OCI-LY3 (cell line): ENCODE results near the gene ADCY7.

ENCODE experiments used
- H2AFZ ChIP-seq: fragments of 200-600, 300-600 bp; shearing (Covaris generic); 2 replicates; pipeline ENCODE4 v1.6.0; 2014; ENCODE audit warnings: antibody characterized with exemption, low read depth, low read length
- H3K27ac ChIP-seq: fragments of 200-600, 300-600 bp; sonication (generic); 2 replicates; pipeline ENCODE4 v1.5.1; 2014; ENCODE audit warnings: mild to moderate bottlenecking, low read length, moderate library complexity, mixed read lengths
- H3K27me3 ChIP-seq: fragments of 200-600, 300-600 bp; sonication (generic); 2 replicates; pipeline ENCODE4 v1.6.1; 2014; ENCODE audit warnings: low read depth, low read length, mixed read lengths
- H3K36me3 ChIP-seq: fragments of 200-600, 300-600 bp; sonication (generic); replicated peaks from 2 replicates; pipeline ENCODE3; 2014; ENCODE audit warnings: low read depth, low read length, mixed read lengths
- H3K4me1 ChIP-seq: fragments of 300-600, 200-600 bp; sonication (generic); 2 replicates; pipeline ENCODE4 v1.6.1; 2014; ENCODE audit warnings: low read length, mixed read lengths
- H3K4me2 ChIP-seq: fragments of 200-600, 300-600 bp; sonication (generic); 2 replicates; pipeline ENCODE4 v1.6.1; 2014; ENCODE audit warnings: low read length, mixed read lengths
- H3K4me3 ChIP-seq: fragments of 300-600, 200-600 bp; sonication (generic); 2 replicates; pipeline ENCODE4 v1.5.1; 2014; ENCODE audit warnings: antibody characterized with exemption, mild to moderate bottlenecking, low read length, moderate library complexity
- H3K79me2 ChIP-seq: fragments of 300-600, 200-600 bp; shearing (Covaris generic); 2 replicates; pipeline ENCODE4 v1.6.1; 2014; ENCODE audit warnings: mild to moderate bottlenecking, low read length, mixed read lengths
- H3K9ac ChIP-seq: fragments of 300-600, 200-600 bp; shearing (Covaris generic); 2 replicates; pipeline ENCODE4 v1.6.0; 2014; ENCODE audit warnings: mild to moderate bottlenecking, low read length, moderate library complexity
- H3K9me3 ChIP-seq: fragments of 200-600, 300-600 bp; shearing (Covaris generic); 2 replicates; pipeline ENCODE4 v1.6.1; 2014; ENCODE audit warnings: low read length, mixed read lengths; ENCODE audit not compliant: insufficient read depth
- H4K20me1 ChIP-seq: fragments of 200-600, 300-600 bp; sonication (generic); 2 replicates; pipeline ENCODE4 v1.6.1; 2016; ENCODE audit warnings: low read length, mixed read lengths; ENCODE audit not compliant: insufficient read depth
- EZH2phosphoT487 ChIP-seq: fragments of 200-600 bp; shearing (Covaris generic); IDR thresholded peaks from 2 replicates; pipeline ENCODE4 v1.6.1; 2018; ENCODE audit warnings: antibody characterized with exemption, mixed run types, low read depth
- TF ChIP-seq, protein P1 (sequence below): fragments of 200-600, 300-600 bp; sonication (generic); IDR thresholded peaks from 2 replicates; pipeline ENCODE4 v1.5.1; 2014; ENCODE audit warnings: antibody characterized with exemption, low read length, low read depth

ADCY7 gene

GRCh38 chr16:50255538-50255937 is 10.8 kb upstream of the ADCY7 start:
- H2AFZ ChIP-seq = no peak overlapping the region
- no peak for TF ChIP-seq EZH2phosphoT487
- TF ChIP-seq, protein P1, sequence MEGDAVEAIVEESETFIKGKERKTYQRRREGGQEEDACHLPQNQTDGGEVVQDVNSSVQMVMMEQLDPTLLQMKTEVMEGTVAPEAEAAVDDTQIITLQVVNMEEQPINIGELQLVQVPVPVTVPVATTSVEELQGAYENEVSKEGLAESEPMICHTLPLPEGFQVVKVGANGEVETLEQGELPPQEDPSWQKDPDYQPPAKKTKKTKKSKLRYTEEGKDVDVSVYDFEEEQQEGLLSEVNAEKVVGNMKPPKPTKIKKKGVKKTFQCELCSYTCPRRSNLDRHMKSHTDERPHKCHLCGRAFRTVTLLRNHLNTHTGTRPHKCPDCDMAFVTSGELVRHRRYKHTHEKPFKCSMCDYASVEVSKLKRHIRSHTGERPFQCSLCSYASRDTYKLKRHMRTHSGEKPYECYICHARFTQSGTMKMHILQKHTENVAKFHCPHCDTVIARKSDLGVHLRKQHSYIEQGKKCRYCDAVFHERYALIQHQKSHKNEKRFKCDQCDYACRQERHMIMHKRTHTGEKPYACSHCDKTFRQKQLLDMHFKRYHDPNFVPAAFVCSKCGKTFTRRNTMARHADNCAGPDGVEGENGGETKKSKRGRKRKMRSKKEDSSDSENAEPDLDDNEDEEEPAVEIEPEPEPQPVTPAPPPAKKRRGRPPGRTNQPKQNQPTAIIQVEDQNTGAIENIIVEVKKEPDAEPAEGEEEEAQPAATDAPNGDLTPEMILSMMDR = no peak
- no peaks in the 10 kb centered on the region for H3K36me3 ChIP-seq
- no peak overlapping the region for H3K27ac ChIP-seq
- peaks cover 5% of the 10 kb centered on the region; the same call in 1 of the 2 replicates for H3K4me1 ChIP-seq
- no peak overlapping the region for H3K4me2 ChIP-seq
- no peaks in the 10 kb centered on the region for H3K9me3 ChIP-seq
- H3K9ac ChIP-seq = no peak overlapping the region
- H4K20me1 ChIP-seq = no peaks in the 10 kb centered on the region
- H3K79me2 ChIP-seq = no peaks in the 10 kb centered on the region
- H3K27me3 ChIP-seq = no peaks in the 10 kb centered on the region
- H3K4me3 ChIP-seq = no peak overlapping the region

- H3K4me2 ChIP-seq = no peak overlapping the region
- no peak overlapping the region for H3K9ac ChIP-seq
- H4K20me1 ChIP-seq = no peaks in the 10 kb centered on the region
- no peaks in the 10 kb centered on the region for H3K9me3 ChIP-seq
- no peak overlapping the region for H3K4me3 ChIP-seq
- H3K36me3 ChIP-seq = no peaks in the 10 kb centered on the region
- TF ChIP-seq, protein P1 = no peak
- no peak for TF ChIP-seq EZH2phosphoT487
- H3K79me2 ChIP-seq = no peaks in the 10 kb centered on the region
- no peaks in the 10 kb centered on the region for H3K27me3 ChIP-seq
- H2AFZ ChIP-seq = no peak overlapping the region
- no peaks in the 10 kb centered on the region; the same call in 1 of the 2 replicates for H3K4me1 ChIP-seq
- H3K27ac ChIP-seq = no peak overlapping the region
These were observed 9.7 kb upstream of the ADCY7 start for GRCh38 chr16:50256604-50257003.

- no peaks in the 10 kb centered on the region for H4K20me1 ChIP-seq
- TF ChIP-seq, protein P1 = no peak
- TF ChIP-seq EZH2phosphoT487 = no peak
- no peaks in the 10 kb centered on the region for H3K27me3 ChIP-seq
- H3K27ac ChIP-seq = no peak overlapping the region
- no peak overlapping the region for H3K9ac ChIP-seq
- H3K4me1 ChIP-seq = no peaks in the 10 kb centered on the region
- H2AFZ ChIP-seq = no peak overlapping the region
- no peaks in the 10 kb centered on the region for H3K9me3 ChIP-seq
- H3K4me2 ChIP-seq = no peak overlapping the region
- H3K36me3 ChIP-seq = no peaks in the 10 kb centered on the region
- no peak overlapping the region for H3K4me3 ChIP-seq
- no peaks in the 10 kb centered on the region for H3K79me2 ChIP-seq
These were observed 8.5 kb upstream of the ADCY7 start for GRCh38 chr16:50257876-50258275.

DNA sequence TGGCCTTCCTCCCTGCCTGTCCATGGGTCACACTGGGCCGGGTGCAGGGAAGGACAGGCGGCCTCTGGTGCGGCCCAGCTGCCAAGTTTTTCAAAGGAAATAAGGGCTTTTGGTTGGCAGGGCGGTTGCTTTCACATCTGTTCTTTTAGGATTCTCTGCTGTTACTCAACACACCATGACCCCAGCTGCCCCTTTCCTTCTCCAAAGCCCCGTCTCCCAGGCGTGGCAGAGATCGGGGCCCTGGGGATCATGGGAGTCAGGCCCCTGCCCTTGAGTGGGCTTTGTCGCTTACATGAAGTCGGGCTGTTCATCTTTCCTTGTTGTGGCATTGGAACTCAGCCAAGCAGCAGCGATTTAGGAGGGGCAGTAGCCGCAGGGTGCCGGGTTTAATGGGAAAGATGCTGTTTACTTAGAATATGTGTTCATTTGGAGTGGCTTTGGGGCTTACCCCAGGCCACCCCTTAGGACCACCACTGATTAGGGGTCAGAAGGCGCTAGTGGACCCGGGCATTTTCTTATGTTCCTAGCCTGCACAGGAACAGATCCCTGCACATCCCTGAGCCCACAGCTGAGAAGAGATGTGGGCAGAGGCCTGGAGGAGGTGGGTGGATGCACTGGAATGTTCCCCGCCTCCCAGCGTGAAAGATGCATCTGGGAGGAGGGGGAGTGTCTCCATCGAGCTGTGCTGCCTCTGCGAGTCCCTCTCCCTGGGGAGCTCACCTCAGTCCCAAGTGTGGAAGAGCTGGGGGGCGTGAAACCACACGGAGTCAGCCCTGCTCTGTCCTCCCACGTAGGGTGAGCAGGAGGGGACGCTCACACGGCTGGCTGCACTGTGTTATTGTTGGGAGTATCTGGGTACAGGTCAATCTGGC is 6.8 kb upstream of the ADCY7 start:
- no peaks in the 10 kb centered on the region for H3K27me3 ChIP-seq
- H2AFZ ChIP-seq = no peak overlapping the region
- no peak overlapping the region for H3K9ac ChIP-seq
- H3K9me3 ChIP-seq = no peaks in the 10 kb centered on the region
- TF ChIP-seq, protein P1 = no peak
- TF ChIP-seq EZH2phosphoT487 = no peak
- H3K27ac ChIP-seq = no peak overlapping the region
- H4K20me1 ChIP-seq = no peaks in the 10 kb centered on the region
- H3K36me3 ChIP-seq = no peaks in the 10 kb centered on the region
- no peak overlapping the region for H3K4me2 ChIP-seq
- no peaks in the 10 kb centered on the region for H3K79me2 ChIP-seq
- no peak overlapping the region for H3K4me3 ChIP-seq
- H3K4me1 ChIP-seq = peaks cover 9% of the 10 kb centered on the region
